ENCODE measurements around the gene KANSL1.

KANSL1 gene

GRCh38 chr17:46038414-46038813 lies 154.8 kb downstream of the KANSL1 start:
- no peak overlapping the region for H3K4me3 ChIP-seq (ENCODE audit: low read length in 2 of 2)
- H3K27me3 ChIP-seq (ENCODE audit: control insufficient read depth in 2 of 2, insufficient read depth in 2 of 2, low read length in 2 of 2), result no peaks in the 10 kb centered on the region
- no peak overlapping the region for H3K9ac ChIP-seq (ENCODE audit: low read depth in 1 of 2, low read length in 2 of 2)
- no peak overlapping the region for H3K27ac ChIP-seq (ENCODE audit: low read depth in 2 of 2, low read length in 2 of 2)
- peaks cover 13 to 14% of the 10 kb centered on the region in 2 donors for H3K4me1 ChIP-seq (ENCODE audit: control insufficient read depth in 2 of 2, insufficient read depth in 2 of 2, low read length in 2 of 2)
- peaks cover 69 to 78% of the 10 kb centered on the region in 2 donors for H3K36me3 ChIP-seq (ENCODE audit: control insufficient read depth in 2 of 2, insufficient read depth in 2 of 2, low read length in 2 of 2)
- H3K9me3 ChIP-seq (ENCODE audit: control insufficient read depth in 2 of 2, low read length in 2 of 2), result no peaks in the 10 kb centered on the region

GRCh38 chr17:46037722-46038255 lies 155.4 kb downstream of the KANSL1 start:
- peaks cover 75 to 80% of the 10 kb centered on the region in 2 donors for H3K36me3 ChIP-seq (ENCODE audit: control insufficient read depth in 2 of 2, insufficient read depth in 2 of 2, low read length in 2 of 2)
- no peak overlapping the region for H3K27ac ChIP-seq (ENCODE audit: low read depth in 2 of 2, low read length in 2 of 2)

GRCh38 chr17:46036491-46036890 lies 156.7 kb downstream of the KANSL1 start:
- Histone ChIP-seq H3K9me3 (ENCODE audit: control insufficient read depth in 2 of 2, low read length in 2 of 2) (no peaks in the 10 kb centered on the region), H3K9ac (ENCODE audit: low read depth in 1 of 2, low read length in 2 of 2) (no peak overlapping the region), H3K27ac (ENCODE audit: low read depth in 2 of 2, low read length in 2 of 2) (no peak overlapping the region), H3K36me3 (ENCODE audit: control insufficient read depth in 2 of 2, insufficient read depth in 2 of 2, low read length in 2 of 2) (peaks cover 86 to 90% of the 10 kb centered on the region in 2 donors), H3K27me3 (ENCODE audit: control insufficient read depth in 2 of 2, insufficient read depth in 2 of 2, low read length in 2 of 2) (no peaks in the 10 kb centered on the region), H3K4me1 (ENCODE audit: control insufficient read depth in 2 of 2, insufficient read depth in 2 of 2, low read length in 2 of 2) (no peaks in the 10 kb centered on the region), H3K4me3 (ENCODE audit: low read length in 2 of 2) (no peak overlapping the region)

More at GRCh38 chr17:46037722-46038255, 155.4 kb downstream of the KANSL1 start:
- Histone ChIP-seq H3K9ac (ENCODE audit: low read depth in 1 of 2, low read length in 2 of 2) (no peak overlapping the region), H3K27me3 (ENCODE audit: control insufficient read depth in 2 of 2, insufficient read depth in 2 of 2, low read length in 2 of 2) (no peaks in the 10 kb centered on the region), H3K4me1 (ENCODE audit: control insufficient read depth in 2 of 2, insufficient read depth in 2 of 2, low read length in 2 of 2) (peaks cover 7 to 8% of the 10 kb centered on the region in 2 donors), H3K4me3 (ENCODE audit: low read length in 2 of 2) (no peak overlapping the region), H3K9me3 (ENCODE audit: control insufficient read depth in 2 of 2, low read length in 2 of 2) (no peaks in the 10 kb centered on the region)

- H3K4me3 ChIP-seq (ENCODE audit: low read length in 2 of 2), result no peak overlapping the region
- peaks cover 90 to 98% of the 10 kb centered on the region in 2 donors for H3K36me3 ChIP-seq (ENCODE audit: control insufficient read depth in 2 of 2, insufficient read depth in 2 of 2, low read length in 2 of 2)
- no peak overlapping the region for H3K27ac ChIP-seq (ENCODE audit: low read depth in 2 of 2, low read length in 2 of 2)
- H3K27me3 ChIP-seq (ENCODE audit: control insufficient read depth in 2 of 2, insufficient read depth in 2 of 2, low read length in 2 of 2), result no peaks in the 10 kb centered on the region
- H3K4me1 ChIP-seq (ENCODE audit: control insufficient read depth in 2 of 2, insufficient read depth in 2 of 2, low read length in 2 of 2), result no peaks in the 10 kb centered on the region
- no peak overlapping the region for H3K9ac ChIP-seq (ENCODE audit: low read depth in 1 of 2, low read length in 2 of 2)
- no peaks in the 10 kb centered on the region for H3K9me3 ChIP-seq (ENCODE audit: control insufficient read depth in 2 of 2, low read length in 2 of 2)
Measured at GRCh38 chr17:46035112-46035818, 158.0 kb downstream of the KANSL1 start.

GRCh38 chr17:46033392-46033791 lies 159.8 kb downstream of the KANSL1 start:
- H3K9me3 ChIP-seq (ENCODE audit: control insufficient read depth in 2 of 2, low read length in 2 of 2), result no peaks in the 10 kb centered on the region
- H3K36me3 ChIP-seq (ENCODE audit: control insufficient read depth in 2 of 2, insufficient read depth in 2 of 2, low read length in 2 of 2), result peaks cover 78 to 95% of the 10 kb centered on the region in 2 donors
- H3K4me3 ChIP-seq (ENCODE audit: low read length in 2 of 2), result no peak overlapping the region
- no peaks in the 10 kb centered on the region for H3K4me1 ChIP-seq (ENCODE audit: control insufficient read depth in 2 of 2, insufficient read depth in 2 of 2, low read length in 2 of 2)
- no peak overlapping the region for H3K9ac ChIP-seq (ENCODE audit: low read depth in 1 of 2, low read length in 2 of 2)
- H3K27me3 ChIP-seq (ENCODE audit: control insufficient read depth in 2 of 2, insufficient read depth in 2 of 2, low read length in 2 of 2), result no peaks in the 10 kb centered on the region
- H3K27ac ChIP-seq (ENCODE audit: low read depth in 2 of 2, low read length in 2 of 2), result no peak overlapping the region

GRCh38 chr17:46032909-46033308 lies 160.3 kb downstream of the KANSL1 start:
- no peaks in the 10 kb centered on the region for H3K4me1 ChIP-seq (ENCODE audit: control insufficient read depth in 2 of 2, insufficient read depth in 2 of 2, low read length in 2 of 2)
- no peak overlapping the region for H3K4me3 ChIP-seq (ENCODE audit: low read length in 2 of 2)
- H3K9ac ChIP-seq (ENCODE audit: low read depth in 1 of 2, low read length in 2 of 2), result no peak overlapping the region
- H3K27me3 ChIP-seq (ENCODE audit: control insufficient read depth in 2 of 2, insufficient read depth in 2 of 2, low read length in 2 of 2), result no peaks in the 10 kb centered on the region
- peaks cover 73 to 93% of the 10 kb centered on the region in 2 donors for H3K36me3 ChIP-seq (ENCODE audit: control insufficient read depth in 2 of 2, insufficient read depth in 2 of 2, low read length in 2 of 2)
- no peaks in the 10 kb centered on the region for H3K9me3 ChIP-seq (ENCODE audit: control insufficient read depth in 2 of 2, low read length in 2 of 2)
- H3K27ac ChIP-seq (ENCODE audit: low read depth in 2 of 2, low read length in 2 of 2), result no peak overlapping the region

- H3K9ac ChIP-seq (ENCODE audit: low read depth in 1 of 2, low read length in 2 of 2), result no peak overlapping the region
- H3K9me3 ChIP-seq (ENCODE audit: control insufficient read depth in 2 of 2, low read length in 2 of 2), result no peaks in the 10 kb centered on the region
- no peaks in the 10 kb centered on the region for H3K4me1 ChIP-seq (ENCODE audit: control insufficient read depth in 2 of 2, insufficient read depth in 2 of 2, low read length in 2 of 2)
- H3K4me3 ChIP-seq (ENCODE audit: low read length in 2 of 2), result no peak overlapping the region
- H3K27ac ChIP-seq (ENCODE audit: low read depth in 2 of 2, low read length in 2 of 2), result no peak overlapping the region
- H3K27me3 ChIP-seq (ENCODE audit: control insufficient read depth in 2 of 2, insufficient read depth in 2 of 2, low read length in 2 of 2), result no peaks in the 10 kb centered on the region
- H3K36me3 ChIP-seq (ENCODE audit: control insufficient read depth in 2 of 2, insufficient read depth in 2 of 2, low read length in 2 of 2), result peaks cover 71 to 91% of the 10 kb centered on the region in 2 donors
Measured at GRCh38 chr17:46031920-46032319, 161.3 kb downstream of the KANSL1 start.

GRCh38 chr17:46031440-46031839 lies 161.8 kb downstream of the KANSL1 start:
- H3K9ac ChIP-seq (ENCODE audit: low read depth in 1 of 2, low read length in 2 of 2), result no peak overlapping the region
- H3K36me3 ChIP-seq (ENCODE audit: control insufficient read depth in 2 of 2, insufficient read depth in 2 of 2, low read length in 2 of 2), result peaks cover 69 to 91% of the 10 kb centered on the region in 2 donors
- H3K9me3 ChIP-seq (ENCODE audit: control insufficient read depth in 2 of 2, low read length in 2 of 2), result no peaks in the 10 kb centered on the region
- H3K27ac ChIP-seq (ENCODE audit: low read depth in 2 of 2, low read length in 2 of 2), result no peak overlapping the region
- no peak overlapping the region for H3K4me3 ChIP-seq (ENCODE audit: low read length in 2 of 2)
- no peaks in the 10 kb centered on the region for H3K27me3 ChIP-seq (ENCODE audit: control insufficient read depth in 2 of 2, insufficient read depth in 2 of 2, low read length in 2 of 2)
- H3K4me1 ChIP-seq (ENCODE audit: control insufficient read depth in 2 of 2, insufficient read depth in 2 of 2, low read length in 2 of 2), result no peaks in the 10 kb centered on the region

- Histone ChIP-seq H3K4me1 (ENCODE audit: control insufficient read depth in 2 of 2, insufficient read depth in 2 of 2, low read length in 2 of 2) (no peaks in the 10 kb centered on the region), H3K27ac (ENCODE audit: low read depth in 2 of 2, low read length in 2 of 2) (no peak overlapping the region), H3K9ac (ENCODE audit: low read depth in 1 of 2, low read length in 2 of 2) (no peak overlapping the region), H3K36me3 (ENCODE audit: control insufficient read depth in 2 of 2, insufficient read depth in 2 of 2, low read length in 2 of 2) (peaks cover 64 to 90% of the 10 kb centered on the region in 2 donors), H3K27me3 (ENCODE audit: control insufficient read depth in 2 of 2, insufficient read depth in 2 of 2, low read length in 2 of 2) (no peaks in the 10 kb centered on the region), H3K9me3 (ENCODE audit: control insufficient read depth in 2 of 2, low read length in 2 of 2) (no peaks in the 10 kb centered on the region), H3K4me3 (ENCODE audit: low read length in 2 of 2) (no peak overlapping the region)
Measured at GRCh38 chr17:46030752-46031151, 162.5 kb downstream of the KANSL1 start.

GRCh38 chr17:46029627-46030026 lies 163.6 kb downstream of the KANSL1 start:
- Histone ChIP-seq H3K27ac (ENCODE audit: low read depth in 2 of 2, low read length in 2 of 2) (no peak overlapping the region), H3K9ac (ENCODE audit: low read depth in 1 of 2, low read length in 2 of 2) (no peak overlapping the region), H3K9me3 (ENCODE audit: control insufficient read depth in 2 of 2, low read length in 2 of 2) (no peaks in the 10 kb centered on the region), H3K27me3 (ENCODE audit: control insufficient read depth in 2 of 2, insufficient read depth in 2 of 2, low read length in 2 of 2) (no peaks in the 10 kb centered on the region), H3K36me3 (ENCODE audit: control insufficient read depth in 2 of 2, insufficient read depth in 2 of 2, low read length in 2 of 2) (peaks cover 55 to 78% of the 10 kb centered on the region in 2 donors), H3K4me1 (ENCODE audit: control insufficient read depth in 2 of 2, insufficient read depth in 2 of 2, low read length in 2 of 2) (peaks cover 0 to 2% of the 10 kb centered on the region in 2 donors), H3K4me3 (ENCODE audit: low read length in 2 of 2) (no peak overlapping the region)
